Right kidney (tissue), 1 donor: ENCODE data around the gene MRPL11.
"Not testable (repeated sequence)": the region's sequence is repeated elsewhere in the genome, so short reads cannot be mapped to it uniquely, and the experiment has no call there.

ENCODE experiments used
- DNase-seq: peaks from one replicate; pipeline ENCODE4 v3.0.0-alpha.2; 2016

Gene MRPL11

DNA sequence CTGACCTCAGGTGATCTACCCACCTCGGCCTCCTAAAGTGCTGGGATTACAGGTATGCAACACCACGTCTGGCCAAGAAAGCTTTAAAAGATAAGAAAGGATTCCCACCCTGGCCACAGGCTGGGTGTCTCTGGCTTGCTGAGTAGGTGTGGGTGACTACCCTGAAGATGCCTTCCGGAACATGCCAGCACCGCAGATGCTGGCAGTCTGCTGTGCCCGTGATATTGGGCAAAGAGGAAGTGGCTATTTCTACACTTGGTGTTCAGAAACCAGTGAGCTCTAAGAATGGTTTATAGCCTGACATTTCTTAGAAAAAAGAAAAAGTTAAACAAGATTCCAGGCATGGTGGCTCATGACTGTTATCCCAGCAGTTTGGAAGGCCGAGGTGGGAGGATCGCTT lies 6.1 kb downstream of the MRPL11 start:
- DNase-seq, result no peak

DNA sequence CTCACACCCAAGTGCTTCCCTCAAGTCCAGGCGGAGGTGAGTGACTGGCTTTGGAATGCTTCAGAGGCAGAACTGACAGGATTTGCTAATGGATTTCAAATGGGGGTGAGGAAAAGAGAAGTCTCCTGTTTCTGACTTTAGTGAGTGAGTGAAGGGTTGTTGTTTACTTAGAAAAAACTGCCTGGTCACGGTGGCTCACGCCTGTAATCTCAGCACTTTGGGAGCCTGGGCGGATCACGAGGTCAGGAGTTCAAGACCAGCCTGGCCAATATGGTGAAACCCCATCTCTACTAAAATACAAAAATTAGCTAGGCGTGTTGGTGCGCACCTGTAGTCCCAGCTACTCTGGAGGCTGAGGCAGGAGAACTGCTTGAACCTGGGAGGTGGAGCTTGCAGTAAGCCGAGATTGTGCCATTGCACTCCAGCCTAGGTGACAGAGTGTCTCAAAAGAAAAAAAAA lies 6.7 kb downstream of the MRPL11 start:
- not testable (repeated sequence) for DNase-seq

DNA sequence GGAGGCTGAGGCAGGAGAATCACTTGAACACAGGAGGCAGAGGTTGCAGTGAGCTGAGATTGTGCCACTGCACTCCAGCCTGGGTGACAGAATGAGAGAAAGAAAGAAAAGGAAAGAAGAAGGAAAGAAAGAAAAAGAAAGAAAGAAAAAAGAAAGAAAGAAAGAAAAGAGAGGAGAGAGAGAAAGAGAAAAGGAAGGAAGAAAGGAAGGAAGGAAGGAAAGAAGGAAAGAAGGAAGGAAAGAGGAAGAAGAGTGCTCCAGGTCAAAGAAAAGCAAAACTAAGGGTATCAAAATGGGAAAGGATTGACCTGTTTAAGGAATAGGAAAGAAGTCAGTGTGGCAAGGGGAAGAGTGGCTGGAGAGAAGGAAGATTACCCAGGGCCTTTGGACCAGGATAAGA lies 7.4 kb downstream of the MRPL11 start:
- not testable (repeated sequence) for DNase-seq

DNA sequence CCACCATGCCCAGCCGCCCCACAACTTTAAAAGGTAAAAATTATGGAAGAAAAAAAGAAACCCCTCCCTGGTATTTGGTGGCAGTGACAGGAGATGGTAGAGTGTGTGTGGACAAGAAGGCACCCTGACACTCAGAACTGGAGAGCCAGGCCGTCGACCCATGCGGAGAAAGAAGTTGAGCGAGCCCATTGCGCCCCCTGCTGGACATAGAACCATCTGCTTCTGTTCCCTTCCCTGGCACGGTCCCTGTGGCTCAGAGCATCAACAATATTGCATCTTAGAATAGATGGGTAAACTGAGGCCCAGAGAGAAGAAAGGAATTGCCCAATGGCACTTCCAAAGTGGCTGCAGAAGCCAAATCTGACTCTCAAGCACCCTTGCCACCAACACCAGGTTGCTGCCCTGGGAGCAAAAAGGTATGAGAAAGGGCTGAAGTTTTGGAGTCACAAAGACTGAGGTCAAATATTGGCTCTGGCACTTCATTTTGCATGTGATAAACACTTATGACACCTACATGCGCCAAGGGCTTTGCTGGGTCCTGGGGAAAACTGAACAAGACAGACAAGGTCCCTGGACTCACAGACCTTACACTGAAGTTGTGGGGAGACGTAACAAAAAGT lies 8.6 kb downstream of the MRPL11 start:
- no peak for DNase-seq

DNA sequence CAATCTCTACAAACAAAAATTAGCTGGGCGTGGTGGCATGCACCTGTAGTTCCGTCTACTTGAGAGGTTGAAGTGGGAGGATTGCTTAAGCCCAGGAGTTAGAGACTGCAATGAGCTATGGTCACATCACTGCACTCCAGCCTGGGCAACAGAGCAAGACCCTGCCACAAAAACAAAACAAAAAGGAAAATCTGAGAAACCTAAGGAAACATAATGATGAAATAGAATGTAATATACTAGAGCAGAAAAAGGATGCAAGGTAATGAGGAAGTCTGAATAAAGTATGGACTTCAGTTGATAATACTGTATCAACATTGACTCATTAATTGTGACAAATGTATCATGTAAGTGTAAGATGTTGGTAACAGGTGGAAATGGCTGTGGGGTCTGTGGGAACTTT lies 9.7 kb downstream of the MRPL11 start:
- no peak for DNase-seq

DNA sequence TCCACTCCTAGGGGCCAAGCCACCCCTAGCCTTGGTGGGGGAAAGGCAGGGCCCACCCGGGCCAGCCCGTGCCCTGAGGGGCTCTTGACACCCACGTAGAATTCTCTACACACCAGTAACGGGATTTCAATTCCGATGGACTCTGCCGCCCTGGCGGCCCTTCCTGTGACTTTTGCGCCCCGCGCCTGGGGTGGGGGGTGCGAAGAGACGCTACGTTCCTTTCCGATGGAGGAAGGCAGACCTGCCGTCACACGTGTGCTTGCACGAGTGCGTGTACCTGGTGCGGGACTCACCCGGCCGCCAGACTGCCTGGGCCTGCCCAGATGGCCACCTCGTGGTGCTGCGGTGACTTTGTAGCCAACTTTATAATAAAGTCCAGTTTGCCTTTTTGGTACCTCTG lies 12.3 kb downstream of the MRPL11 start:
- no peak for DNase-seq

DNA sequence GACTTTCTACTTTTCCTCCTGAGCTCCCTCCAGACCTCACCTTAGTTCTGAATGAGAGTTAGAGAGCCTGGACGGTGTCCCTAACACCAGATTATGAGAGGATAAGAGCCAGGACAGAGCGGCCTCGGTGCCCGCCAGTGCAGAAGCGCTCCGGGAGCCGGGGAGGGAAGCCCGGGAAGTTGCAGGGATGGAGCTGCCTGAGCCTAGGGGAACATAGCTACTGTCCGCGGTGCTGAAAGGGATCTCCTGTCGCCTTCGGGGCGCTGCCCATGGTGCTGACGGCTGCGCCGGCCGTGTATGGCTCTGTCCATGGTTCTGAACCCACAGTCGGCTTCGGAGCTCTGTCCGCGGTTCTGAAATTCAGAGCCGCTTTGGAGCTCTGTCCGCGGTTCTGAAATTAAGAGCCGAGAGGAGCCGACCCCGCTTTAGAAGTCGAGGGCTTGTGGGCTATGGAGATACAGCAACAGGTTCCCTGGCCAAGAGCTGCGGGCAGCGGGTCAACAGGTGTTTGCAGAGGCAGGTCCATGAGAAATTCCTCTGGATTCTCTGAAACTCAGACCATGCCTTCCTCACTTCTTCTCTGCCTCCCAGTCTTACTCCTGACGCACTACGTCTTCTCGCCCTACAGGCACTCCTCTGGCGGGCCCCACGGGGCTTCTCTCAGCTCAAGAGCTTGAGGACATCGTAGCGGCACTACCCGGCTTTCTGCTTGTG lies 17.0 kb downstream of the MRPL11 start:
- peak; percentile 97 for DNase-seq

DNA sequence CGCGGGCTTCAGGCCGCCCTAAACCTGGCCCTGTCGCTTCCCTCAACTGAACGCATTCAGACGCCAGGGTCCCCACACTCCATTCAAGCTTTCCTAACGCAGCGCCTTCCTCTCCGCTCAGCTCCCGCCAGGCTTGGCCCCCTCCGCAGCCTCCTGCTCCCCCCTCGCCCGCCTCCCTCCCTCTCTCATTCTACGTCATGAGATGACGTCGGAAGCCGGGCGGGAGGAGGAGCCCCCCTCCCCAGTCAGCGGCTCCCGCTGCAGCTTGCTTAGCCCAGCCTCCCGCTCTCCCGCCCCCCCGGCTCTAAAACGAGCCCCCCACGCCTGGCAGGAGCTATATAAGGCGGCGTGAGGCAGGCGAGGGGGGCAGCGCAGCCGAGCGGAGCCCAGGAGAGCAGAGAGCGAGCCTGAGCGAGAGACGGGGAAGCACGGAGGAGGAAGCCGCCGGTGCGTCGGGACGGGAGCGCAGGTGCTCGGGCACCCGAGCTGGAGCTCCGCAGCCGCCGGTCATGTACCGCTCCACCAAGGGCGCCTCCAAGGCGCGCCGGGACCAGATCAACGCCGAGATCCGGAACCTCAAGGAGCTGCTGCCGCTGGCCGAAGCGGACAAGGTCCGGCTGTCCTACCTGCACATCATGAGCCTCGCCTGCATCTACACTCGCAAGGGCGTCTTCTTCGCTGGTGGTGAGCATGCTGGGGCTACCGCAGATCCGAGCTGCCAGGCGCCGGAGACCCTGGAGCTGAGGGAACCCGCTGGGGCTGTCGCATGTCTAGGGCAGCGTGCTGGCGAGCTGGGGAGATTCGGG lies 17.8 kb downstream of the MRPL11 start, which contains the start of gene NPAS4:
NPAS4 (plus strand) TSS at position 365 of the 806 bp plus-strand sequence; CDS start at position 510, 145 bp downstream.
- DNase-seq, result no peak

DNA sequence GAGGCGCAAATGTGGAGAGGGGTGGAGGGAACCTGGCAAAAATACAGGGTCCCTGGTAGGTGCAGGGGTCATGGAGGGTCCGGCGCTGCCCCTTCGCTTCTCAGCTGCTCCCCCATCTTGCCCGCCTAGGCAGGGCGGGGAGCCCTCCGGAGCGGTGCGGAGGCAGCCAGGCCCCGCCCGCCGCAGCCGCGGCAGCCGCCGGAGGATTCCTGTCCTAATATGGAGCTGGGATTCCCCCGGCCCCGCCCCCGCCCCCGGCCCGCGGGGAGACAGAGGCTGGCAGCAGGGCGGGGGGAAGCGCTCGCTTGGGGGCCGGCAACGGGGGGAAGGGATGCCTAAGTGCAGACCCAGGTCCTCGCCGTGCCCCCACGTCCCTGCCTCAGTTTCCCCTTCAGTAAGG lies 18.8 kb downstream of the MRPL11 start:
- no peak for DNase-seq

DNA sequence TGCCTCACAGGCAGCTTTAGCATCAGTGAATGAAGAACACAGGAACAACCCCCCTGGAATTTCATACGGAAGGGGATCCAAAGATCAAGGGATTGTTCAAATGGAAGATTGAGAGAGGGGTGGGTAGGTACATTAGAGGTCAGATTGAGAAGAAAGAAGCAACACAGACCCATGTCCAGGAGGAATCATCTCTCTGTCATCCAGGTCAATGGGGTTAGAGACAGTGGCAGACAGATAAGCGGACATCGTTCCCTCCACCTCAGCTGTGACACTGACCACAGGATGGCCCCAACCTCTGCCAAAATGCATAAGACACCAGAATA lies 19.7 kb downstream of the MRPL11 start:
- no peak for DNase-seq

DNA sequence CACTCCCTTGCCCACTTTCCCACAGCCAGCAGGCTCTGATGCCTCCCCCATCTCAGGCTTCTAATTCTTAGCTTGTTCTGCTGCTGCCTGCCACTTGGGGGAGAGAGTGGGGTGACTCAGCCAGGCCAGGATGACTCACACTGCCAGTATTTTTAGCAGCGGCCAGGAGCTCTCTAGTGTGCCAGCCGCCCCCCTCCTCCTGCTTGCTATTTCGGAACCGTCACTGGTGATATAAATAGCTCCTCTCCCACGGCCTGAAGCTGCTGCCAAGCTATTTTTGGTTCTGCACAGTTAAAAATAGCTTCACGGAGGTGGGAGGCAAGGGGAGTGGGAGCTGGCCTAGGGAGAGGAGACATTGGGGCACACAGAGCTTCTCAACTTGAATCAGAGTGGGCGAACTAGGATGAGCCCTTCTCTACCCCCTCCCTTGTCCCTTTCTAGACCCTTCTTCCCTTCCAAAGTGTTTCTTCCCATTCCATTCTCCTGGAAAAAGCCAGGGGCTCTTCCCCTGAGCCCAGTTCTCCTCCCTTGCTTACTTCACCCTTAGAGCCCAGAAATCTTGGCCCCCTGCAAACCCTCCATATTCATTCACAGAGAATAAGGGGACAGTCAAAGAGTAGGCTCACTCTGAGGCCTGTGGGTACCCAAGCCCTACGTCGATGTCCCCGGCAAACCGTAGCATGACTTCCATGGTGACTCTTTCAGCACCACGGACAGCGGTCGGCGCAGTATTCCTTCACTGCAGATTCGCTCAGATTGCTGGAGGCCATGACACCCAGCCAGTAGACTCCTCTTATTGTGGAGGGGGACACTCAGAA lies 20.3 kb downstream of the MRPL11 start:
- DNase-seq, result peak; percentile 42

DNA sequence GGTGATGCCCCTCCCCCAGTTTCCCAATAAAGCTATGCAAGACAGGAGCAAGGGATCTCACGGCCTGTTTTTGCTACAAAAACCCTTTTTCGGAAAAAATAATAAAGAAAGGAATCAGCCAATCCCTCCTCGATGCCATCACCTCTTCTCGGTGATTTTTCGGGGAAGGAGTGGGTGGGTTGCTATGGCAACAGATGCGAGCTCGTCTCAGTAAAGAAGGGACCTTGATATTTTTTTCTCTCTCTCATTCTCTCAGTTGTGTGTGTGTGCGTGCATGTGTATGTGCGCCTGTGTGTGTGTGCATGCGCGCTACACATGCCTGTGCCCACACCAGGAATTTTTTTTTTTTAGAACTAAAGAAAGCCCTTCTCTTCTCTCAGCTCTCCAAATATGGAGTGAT lies 21.6 kb downstream of the MRPL11 start:
- DNase-seq, result no peak

DNA sequence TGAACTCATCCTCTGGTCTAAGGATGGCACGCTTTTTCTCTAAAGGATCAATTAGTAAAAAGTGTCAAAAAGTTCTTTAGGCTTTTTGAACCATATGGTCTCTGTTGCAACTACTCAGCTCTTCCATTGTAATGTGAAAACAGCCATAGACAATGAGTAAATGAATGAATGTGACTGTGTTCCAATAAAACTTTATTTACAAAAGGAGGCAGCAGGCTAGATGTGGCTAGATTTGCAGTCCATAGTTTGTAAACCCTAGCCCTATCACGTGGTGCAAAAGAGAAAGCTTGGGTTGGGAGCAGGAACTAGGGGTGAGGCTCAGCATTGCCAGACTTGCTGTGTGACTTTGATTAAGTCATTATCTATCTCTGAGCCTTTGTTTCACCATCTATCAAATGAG lies 23.2 kb downstream of the MRPL11 start:
- DNase-seq, result no peak

DNA sequence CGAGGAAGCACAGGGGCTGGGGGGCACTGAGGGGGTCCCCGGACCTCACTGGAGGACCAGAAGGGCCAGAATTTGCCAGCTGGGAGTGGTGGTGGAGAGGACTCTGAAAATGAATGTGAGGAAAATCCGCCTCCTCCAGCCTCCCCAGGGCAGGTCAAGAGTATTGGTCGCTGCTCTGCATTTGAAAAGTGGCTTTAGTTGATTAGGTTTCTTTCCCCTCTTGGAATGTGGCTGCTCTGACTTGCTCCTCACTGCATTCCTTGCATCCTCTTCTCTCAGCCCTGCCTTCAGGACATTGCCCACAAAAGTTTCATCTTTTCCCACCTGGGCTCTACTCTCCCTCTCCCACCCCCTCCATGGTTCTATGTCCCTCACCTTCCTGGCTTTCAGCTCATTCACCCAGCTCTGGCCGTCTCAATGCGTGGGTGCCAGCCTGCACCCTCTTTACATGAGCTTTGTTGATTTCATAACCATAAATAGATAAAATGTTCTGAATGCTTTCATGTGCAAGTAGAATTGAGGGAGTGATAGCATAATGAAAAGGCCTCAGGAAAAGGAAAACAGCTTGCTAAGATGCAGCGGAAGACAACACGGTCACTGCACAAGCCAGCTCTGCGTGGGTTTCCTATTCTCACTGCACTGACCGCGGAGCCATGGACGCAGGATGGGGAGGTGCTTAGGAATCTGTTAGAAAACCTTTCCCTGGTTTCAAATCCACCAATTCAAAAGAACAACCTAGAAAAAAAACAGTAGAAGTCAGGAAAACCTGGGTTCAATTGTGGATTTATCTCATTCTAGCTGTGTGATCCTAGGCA lies 24.3 kb downstream of the MRPL11 start:
- no peak for DNase-seq

DNA sequence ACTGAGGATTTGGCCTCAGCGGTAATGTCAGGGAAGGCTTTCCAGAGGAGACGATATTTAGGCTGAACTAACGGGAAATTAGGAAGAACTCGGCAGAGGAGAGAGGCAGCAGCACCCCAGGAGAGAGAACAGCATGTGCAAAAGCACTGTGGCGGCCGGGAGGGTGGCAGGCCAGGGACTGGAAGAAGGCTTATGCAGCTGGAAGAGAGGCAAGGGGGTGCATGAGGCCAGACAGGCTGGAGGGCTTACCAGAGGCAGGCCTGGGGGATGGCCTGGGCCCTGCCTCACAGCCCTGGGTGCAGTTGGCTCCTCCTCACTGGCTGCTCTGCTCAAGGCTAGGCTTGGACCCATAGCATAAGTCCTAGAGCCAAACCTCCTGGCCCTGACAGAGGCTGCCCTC lies 25.5 kb downstream of the MRPL11 start:
- DNase-seq, result no peak

DNA sequence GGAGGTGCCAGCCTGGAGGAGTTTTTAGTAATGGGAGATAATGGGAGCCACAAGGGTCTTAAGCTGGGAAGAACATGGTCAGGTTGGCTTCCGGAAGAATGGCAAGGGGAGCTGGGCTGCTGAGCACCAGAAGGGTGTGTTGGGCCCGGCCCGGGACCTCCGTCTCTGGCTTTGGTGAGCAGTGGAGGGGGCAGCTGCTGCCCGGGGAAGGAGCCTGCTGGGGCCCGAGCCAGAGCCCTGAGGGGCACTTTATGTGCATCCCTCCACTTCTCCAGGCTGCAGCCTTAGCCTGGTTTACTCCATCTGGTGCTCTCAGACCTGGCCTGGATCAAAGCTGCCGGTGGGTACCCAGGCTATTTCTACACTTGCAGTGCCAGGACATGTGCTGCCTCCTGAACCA lies 26.5 kb downstream of the MRPL11 start:
- no peak for DNase-seq

DNA sequence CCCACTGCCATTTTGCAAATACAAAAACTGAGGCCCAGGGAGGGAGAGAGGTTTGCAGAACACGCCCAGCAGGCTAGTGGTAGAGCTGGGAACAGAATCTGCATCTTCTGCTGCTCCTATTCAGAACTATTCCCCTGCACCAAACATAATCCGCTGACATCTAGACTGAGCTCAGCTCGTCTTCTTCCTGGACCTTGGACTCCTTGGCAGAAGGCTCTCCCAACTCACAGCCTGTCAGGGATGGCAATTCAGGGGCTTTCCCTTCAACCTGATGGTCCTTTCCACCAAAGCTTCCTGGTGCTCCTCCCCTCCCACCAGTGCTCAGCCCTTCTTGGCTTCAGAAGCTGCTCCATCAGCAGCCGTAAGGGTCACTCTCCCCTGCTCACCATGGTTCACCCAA lies 27.3 kb downstream of the MRPL11 start:
- no peak for DNase-seq

DNA sequence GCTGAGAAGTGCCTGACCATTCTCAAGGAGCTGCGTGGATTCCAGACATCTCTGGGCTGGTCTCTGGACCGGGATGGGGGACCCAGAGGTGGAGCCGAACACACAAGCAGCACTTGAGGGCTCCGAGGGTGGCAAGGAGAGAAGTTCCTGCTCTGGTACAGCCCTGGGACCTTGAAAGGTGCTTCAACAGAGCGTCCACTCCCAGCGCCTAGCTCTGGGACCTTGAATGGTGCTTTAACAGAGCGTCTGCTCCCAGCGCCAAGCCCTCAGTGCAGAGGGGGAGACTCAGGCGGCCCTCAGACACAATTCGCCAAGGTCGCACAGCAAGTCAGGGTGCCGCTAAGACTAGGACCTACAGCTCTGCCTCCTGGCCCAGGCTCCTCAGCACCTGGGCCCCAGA lies 28.5 kb downstream of the MRPL11 start:
- no peak for DNase-seq

DNA sequence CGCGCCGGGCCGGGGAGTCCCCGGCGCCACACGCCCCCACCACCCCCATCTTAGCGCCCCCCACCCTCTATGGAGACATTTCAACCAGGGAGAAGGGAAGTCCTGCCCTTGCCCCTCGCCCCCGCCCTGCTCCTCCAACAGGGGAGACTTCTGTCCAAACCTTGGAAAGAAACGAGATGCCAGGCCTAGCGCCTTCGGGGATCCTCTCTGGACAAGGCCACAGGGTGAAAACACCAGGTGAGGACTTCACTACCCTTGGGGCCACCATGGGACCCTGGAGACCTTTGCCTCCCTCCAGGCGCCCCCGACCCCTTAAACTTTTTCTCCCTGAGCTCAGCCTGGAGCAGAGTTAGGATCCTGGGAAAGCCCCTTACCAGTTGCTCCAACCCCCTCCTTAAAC lies 29.4 kb downstream of the MRPL11 start:
- DNase-seq, result no peak

DNA sequence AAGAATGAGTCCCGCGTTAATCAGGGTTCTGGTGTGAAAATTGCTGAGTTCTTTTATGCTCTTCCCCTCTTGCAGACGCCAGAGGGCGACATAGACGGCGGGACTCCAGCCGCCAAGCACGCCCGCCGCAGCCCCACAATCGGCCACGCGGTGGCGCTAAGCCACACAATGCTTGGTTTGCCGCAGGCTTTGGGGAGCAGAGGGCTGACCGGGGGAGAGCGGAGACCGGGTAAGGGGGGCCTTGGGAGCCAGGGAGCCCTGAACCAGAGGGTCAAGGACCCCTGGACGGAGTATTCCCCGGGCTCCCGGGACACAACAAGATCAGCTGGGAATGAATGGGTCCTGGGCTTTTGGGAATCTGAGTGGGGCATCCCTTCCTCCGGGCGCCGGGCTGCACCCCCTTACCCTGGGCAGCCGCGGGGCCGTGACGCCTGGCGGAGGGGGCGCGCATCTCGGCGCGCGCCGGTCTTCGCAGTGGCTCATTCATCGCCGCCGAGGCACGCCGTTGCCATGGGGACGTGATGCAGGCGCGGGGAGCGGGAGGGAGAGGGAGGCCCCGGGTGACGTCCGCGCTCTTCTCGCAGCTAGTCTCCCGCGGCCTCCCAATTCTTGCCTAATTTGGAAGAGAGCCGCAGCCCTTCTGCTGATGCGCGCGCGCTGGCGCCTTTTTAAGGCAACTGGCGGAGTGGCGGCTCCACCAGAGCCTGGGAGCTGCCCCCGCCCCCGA lies 30.0 kb downstream of the MRPL11 start:
- DNase-seq, result peak; percentile 84

DNA sequence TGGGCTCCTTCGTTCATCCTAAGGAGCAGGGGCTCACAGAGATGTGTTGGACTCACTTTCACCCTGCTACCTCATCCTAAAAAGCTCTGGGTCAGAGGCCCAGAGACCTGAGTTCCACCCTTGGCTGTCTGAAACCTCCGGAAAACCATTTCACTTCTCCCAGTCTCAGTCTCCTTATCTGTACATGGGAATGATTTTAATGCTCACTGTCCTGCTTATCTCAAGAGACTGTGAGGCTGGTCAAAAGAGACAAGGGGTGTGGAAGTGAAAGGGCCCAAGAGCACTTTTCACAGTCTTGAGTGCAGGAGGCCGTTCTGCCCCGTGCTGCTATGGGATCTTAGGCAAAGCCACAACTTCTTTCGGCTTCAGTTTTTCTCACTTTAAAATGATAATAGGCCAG lies 31.0 kb downstream of the MRPL11 start:
- no peak for DNase-seq
